HG03432 (cell line): ENCODE measurements around the gene VPS37B.

Source experiments
- ATAC-seq: cut with Tn5 transposase; IDR thresholded peaks from one replicate; pipeline ENCODE4 v1.9.1; 2021; ENCODE audit warnings: mild to moderate bottlenecking, moderate library complexity; ENCODE audit not compliant: unreplicated experiment

VPS37B gene

DNA sequence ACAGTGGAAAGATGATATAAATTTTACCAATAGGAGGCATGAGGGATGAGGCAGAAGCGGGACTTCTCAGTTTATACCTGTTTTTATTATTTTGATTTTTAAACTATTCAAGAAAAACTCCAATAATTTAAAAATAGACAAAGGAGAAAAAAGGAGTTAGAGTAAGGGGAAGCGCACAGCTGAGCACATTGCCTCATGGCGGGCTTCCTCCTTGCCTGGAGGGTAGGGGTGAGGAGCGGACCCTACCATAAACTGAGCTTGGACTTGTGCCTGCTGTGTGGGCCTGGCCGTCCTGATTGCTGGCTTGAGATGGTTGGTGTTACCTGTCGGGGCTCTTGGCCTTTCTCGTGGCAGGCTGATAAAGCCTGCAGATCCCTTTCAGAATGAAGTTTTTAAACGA lies 75.8 kb downstream of the VPS37B start:
- no peak for ATAC-seq

DNA sequence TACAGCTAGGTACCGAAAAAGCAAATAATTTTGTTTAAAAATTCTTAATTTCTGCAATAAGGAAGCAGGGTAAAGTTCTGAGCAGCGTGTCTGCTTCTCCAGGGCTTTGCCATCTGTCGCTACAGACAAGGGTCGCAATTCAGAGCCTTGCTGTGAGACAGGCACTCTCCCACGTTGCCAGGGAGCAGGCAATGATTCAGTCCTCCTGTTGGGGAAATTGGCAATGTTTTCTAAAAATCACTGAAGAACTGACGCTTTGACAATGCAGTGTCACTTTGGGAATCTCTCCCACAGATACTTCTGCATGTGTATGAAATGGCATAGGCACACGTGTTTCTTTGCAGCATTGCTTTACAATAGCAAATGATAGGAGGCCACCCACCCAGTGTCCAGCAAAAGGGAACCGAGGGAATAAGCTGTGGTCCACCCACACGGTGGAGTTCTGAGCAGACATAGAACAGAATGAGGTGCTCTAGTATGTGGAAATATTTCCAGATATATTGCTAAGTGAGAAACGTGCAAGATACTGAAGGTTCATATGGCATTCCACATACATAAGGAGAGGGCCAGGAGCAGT lies 76.6 kb downstream of the VPS37B start:
- no peak for ATAC-seq
